GM10266 (cell line): ENCODE data around the gene KANSL3.
"Not testable (repeated sequence)": the region's sequence is repeated elsewhere in the genome, so short reads cannot be mapped to it uniquely, and the experiment has no call there.

ENCODE experiments used
- DNase-seq: peaks from one replicate; pipeline ENCODE4 v3.0.0; 2012; ENCODE audit errors: extremely low spot score
- TF ChIP-seq, protein P1 (sequence below): IDR thresholded peaks from 2 replicates; pipeline ENCODE4 v1.5.1; 2012; ENCODE audit warnings: mild to moderate bottlenecking, low read depth; ENCODE audit not compliant: control insufficient read depth, insufficient read depth; ENCODE audit errors: missing control alignments

KANSL3 gene

DNA sequence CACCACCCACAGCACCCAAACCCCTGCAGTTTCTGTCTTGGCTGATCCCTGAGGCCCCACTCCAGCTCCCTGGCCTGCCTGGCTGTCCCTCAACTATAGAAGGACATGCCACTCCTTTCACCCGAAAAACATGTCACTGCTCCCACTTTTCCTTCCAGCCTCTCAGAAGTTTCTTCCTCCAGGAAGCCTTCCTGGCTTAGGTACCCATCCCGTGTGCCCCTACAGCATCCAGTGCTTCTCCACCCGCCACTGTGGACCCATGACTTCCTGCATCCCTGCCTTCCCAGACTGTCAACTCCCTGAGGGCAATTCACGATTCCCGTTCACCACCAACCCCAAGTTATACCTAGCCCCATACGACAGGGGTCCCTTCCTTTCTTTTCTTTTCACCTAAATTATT lies 80.1 kb downstream of the KANSL3 start:
- no peak for DNase-seq
- TF ChIP-seq, protein P1, sequence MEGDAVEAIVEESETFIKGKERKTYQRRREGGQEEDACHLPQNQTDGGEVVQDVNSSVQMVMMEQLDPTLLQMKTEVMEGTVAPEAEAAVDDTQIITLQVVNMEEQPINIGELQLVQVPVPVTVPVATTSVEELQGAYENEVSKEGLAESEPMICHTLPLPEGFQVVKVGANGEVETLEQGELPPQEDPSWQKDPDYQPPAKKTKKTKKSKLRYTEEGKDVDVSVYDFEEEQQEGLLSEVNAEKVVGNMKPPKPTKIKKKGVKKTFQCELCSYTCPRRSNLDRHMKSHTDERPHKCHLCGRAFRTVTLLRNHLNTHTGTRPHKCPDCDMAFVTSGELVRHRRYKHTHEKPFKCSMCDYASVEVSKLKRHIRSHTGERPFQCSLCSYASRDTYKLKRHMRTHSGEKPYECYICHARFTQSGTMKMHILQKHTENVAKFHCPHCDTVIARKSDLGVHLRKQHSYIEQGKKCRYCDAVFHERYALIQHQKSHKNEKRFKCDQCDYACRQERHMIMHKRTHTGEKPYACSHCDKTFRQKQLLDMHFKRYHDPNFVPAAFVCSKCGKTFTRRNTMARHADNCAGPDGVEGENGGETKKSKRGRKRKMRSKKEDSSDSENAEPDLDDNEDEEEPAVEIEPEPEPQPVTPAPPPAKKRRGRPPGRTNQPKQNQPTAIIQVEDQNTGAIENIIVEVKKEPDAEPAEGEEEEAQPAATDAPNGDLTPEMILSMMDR: no peak

- DNase-seq: not testable (repeated sequence)
Observed at GRCh38 chr2:96557421-96557820, 80.7 kb downstream of the KANSL3 start.

- DNase-seq: no peak
- TF ChIP-seq, protein P1: no peak
Observed at GRCh38 chr2:96556441-96557330, 81.4 kb downstream of the KANSL3 start.

- DNase-seq: no peak
- TF ChIP-seq, protein P1: no peak
Observed at GRCh38 chr2:96555146-96555610, 82.9 kb downstream of the KANSL3 start.

DNA sequence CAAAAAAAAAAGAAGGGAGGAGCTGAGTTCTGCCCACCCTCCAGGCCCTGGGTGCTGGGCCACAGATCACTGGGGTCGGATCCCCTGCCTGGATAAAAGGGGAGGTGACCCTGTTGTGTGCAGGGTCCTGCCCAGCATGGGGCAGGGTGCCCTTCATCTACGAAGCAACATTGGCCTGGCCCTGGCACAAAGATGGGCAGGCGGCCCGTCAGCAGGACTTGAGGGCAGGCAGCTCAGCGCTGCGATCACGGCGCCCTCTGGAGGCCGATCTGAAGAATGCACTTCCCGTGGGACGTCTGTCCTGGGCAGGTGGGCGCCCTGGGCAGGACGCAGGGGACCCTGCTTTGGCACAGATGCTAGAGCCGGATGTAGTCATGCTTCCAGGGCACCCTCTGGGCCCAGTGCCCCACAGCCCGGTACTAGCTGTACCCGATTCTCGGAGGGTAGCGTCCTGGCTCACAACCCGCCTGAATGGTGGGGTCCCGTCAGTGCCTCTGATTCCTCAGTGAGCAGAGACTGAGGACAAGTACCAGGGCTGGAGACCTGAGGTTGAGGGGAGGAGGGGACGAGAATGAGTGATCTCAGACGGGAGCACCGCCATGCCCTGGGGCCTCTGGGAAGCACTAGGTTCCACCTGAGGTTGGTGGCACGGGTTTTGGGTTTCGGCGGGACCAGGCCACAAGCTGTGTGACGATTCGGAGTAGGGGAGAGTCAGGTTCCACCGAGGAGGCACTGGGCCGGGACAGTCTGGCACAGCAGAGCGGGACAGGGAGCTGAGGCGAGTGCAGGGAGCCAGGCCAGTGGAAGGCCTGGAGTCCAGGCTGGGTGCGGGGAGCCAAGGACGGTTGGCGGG lies 83.6 kb downstream of the KANSL3 start:
- peak; percentile 80 for DNase-seq

DNA sequence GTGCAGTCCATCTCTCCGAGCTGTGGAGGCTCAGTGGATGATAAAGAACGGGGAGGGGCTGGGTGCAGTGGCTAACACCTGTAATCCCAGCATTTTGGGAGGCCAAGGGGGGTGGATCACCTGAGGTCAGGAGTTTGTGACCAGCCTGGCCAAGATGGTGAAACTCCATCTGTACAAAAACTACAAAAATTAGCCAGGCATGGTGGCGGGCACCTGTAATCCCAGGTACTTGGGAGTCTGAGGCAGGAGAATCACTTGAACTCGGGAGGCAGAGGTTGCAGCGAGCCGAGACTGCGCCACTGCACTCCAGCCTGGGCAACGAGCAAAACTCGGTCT lies 84.2 kb downstream of the KANSL3 start:
- not testable (repeated sequence) for DNase-seq

More for the DNA sequence above, 83.6 kb downstream of the KANSL3 start:
- TF ChIP-seq, protein P1: peak; percentile 97

DNA sequence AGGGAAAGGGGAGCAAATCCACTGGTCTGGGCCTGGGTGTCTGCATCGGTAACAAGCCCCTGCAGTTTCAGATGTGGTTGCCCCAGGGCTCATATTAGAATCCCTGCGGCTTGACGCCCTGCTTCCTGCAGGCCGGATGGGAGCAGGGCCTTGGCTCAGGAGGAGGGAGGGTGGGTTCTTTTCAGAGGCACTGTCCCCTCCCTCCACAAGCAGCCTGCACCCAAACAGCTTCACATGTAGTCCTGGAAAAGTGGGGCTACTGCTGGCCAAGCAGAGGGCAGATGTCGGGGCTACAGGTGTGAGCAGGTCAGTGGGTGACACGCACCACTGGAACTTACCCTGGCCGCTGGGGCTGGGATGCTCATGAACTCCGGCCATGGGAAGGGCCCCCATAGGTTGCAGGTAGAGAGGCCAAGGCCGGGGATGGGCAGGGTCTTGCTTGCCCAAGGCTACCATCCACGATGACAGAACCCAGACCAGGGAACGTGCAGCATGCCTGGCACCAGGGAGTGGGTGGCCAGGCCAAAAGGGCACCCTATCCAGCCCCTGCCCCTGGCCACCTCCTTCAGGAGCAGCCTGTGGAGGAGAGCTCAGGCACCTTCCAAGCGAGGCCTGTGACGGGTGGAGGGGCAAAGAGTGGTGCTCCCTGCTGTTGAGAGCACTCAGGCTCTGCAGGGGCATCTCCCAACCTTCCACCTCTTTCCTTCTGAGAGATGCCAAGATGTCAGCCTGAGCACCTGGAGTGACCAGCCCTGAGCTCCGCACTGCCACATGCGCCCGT lies 84.7 kb downstream of the KANSL3 start:
- TF ChIP-seq, protein P1: no peak
- no peak for DNase-seq
